RWPE2 (cell line): ENCODE data around the gene DLG2.

Source experiments
- ATAC-seq: fragments of 200-7000 bp; cut with Tn5 transposase; 3 replicates; pipeline ENCODE4 v1.9.1; 2021; ENCODE audit warnings: low read depth
- DNase-seq: peaks from one replicate; pipeline ENCODE4 v3.0.0-alpha.2; 2020; ENCODE audit warnings: low spot score
- H3K27ac ChIP-seq: fragments of 450-650 bp; 2 replicates; pipeline ENCODE4 v1.5.1; 2017; ENCODE audit warnings: mild to moderate bottlenecking; ENCODE audit not compliant: poor library complexity, severe bottlenecking
- H3K27me3 ChIP-seq: fragments of 250-450 bp; sonication (Bioruptor Pico); 2 replicates; pipeline ENCODE4 v1.5.1; 2021; ENCODE audit warnings: mild to moderate bottlenecking, moderate library complexity; ENCODE audit not compliant: insufficient read depth, poor library complexity, severe bottlenecking
- H3K36me3 ChIP-seq: fragments of 250-450 bp; sonication (Bioruptor Pico); 2 replicates; pipeline ENCODE4 v1.5.1; 2020; ENCODE audit warnings: low read depth, mild to moderate bottlenecking, moderate library complexity
- H3K4me1 ChIP-seq: fragments of 250-450 bp; sonication (Bioruptor Pico); 2 replicates; pipeline ENCODE4 v1.5.1; 2021; ENCODE audit warnings: mild to moderate bottlenecking, moderate library complexity; ENCODE audit not compliant: insufficient read depth, poor library complexity, severe bottlenecking
- H3K4me3 ChIP-seq: fragments of 250-450 bp; sonication (Bioruptor Pico); 2 replicates; pipeline ENCODE4 v1.5.1; 2021; ENCODE audit warnings: mild to moderate bottlenecking, moderate library complexity; ENCODE audit not compliant: severe bottlenecking
- H3K9me3 ChIP-seq: fragments of 250-450 bp; sonication (Bioruptor Pico); 2 replicates; pipeline ENCODE4 v1.5.1; 2021; ENCODE audit warnings: mild to moderate bottlenecking, moderate library complexity; ENCODE audit not compliant: severe bottlenecking
- TF ChIP-seq, protein P1 (sequence below): fragments of 450-650 bp; IDR thresholded peaks from one replicate; pipeline ENCODE4 v1.5.1; 2017; ENCODE audit warnings: mild to moderate bottlenecking, moderate library complexity; ENCODE audit not compliant: poor library complexity, severe bottlenecking

The DLG2 gene

GRCh38 chr11:84501750-84502149 lies 1125.4 kb downstream of the DLG2 start:
- no peaks in the 10 kb centered on the region for H3K9me3 ChIP-seq
- DNase-seq (no peak), ATAC-seq (no peak)
- H3K27ac ChIP-seq = no peak overlapping the region
- no peaks in the 10 kb centered on the region for H3K27me3 ChIP-seq
- H3K36me3 ChIP-seq = no peaks in the 10 kb centered on the region
- no peak overlapping the region for H3K4me3 ChIP-seq
- H3K4me1 ChIP-seq = no peaks in the 10 kb centered on the region
- TF ChIP-seq, protein P1, sequence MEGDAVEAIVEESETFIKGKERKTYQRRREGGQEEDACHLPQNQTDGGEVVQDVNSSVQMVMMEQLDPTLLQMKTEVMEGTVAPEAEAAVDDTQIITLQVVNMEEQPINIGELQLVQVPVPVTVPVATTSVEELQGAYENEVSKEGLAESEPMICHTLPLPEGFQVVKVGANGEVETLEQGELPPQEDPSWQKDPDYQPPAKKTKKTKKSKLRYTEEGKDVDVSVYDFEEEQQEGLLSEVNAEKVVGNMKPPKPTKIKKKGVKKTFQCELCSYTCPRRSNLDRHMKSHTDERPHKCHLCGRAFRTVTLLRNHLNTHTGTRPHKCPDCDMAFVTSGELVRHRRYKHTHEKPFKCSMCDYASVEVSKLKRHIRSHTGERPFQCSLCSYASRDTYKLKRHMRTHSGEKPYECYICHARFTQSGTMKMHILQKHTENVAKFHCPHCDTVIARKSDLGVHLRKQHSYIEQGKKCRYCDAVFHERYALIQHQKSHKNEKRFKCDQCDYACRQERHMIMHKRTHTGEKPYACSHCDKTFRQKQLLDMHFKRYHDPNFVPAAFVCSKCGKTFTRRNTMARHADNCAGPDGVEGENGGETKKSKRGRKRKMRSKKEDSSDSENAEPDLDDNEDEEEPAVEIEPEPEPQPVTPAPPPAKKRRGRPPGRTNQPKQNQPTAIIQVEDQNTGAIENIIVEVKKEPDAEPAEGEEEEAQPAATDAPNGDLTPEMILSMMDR = no peak

GRCh38 chr11:84497981-84498411 lies 1129.1 kb downstream of the DLG2 start:
- Histone ChIP-seq H3K27me3 (no peaks in the 10 kb centered on the region), H3K4me1 (no peaks in the 10 kb centered on the region), H3K4me3 (no peak overlapping the region), H3K27ac (no peak overlapping the region), H3K9me3 (no peaks in the 10 kb centered on the region), H3K36me3 (no peaks in the 10 kb centered on the region)
- DNase-seq = no peak
- ATAC-seq = no peak
- TF ChIP-seq, protein P1 = no peak

DNA sequence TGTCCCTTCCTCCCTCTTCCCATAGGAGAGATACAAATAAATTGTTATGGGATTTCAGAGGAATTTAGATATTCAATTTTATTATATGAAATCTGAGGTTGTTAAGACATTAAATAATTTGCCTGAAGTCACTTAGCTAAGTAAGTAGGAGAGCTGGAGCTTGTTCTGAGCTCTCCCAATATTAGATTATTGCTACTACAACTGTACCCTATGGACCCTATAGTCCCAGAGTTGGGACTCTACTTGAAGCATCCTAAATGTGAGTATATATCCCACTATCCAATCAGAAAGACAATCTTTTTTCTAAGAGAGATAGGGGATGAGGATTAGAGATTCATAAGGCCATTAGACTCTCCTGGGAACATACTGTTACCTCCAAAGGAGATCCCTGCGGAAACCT lies 1130.0 kb downstream of the DLG2 start:
- no peak for ATAC-seq
- H3K4me1 ChIP-seq = no peaks in the 10 kb centered on the region
- DNase-seq = no peak
- H3K27ac ChIP-seq = no peak overlapping the region
- TF ChIP-seq, protein P1 = no peak
- H3K4me3 ChIP-seq = no peak overlapping the region
- H3K9me3 ChIP-seq = no peaks in the 10 kb centered on the region
- no peaks in the 10 kb centered on the region for H3K27me3 ChIP-seq
- no peaks in the 10 kb centered on the region for H3K36me3 ChIP-seq

GRCh38 chr11:84496122-84496521 lies 1131.0 kb downstream of the DLG2 start:
- Histone ChIP-seq H3K27me3 (no peaks in the 10 kb centered on the region), H3K9me3 (no peaks in the 10 kb centered on the region), H3K4me1 (no peaks in the 10 kb centered on the region), H3K36me3 (no peaks in the 10 kb centered on the region), H3K4me3 (no peak overlapping the region), H3K27ac (no peak overlapping the region)
- DNase-seq (no peak), ATAC-seq (no peak)
- TF ChIP-seq, protein P1 = no peak

GRCh38 chr11:84480131-84480530 lies 1147.0 kb downstream of the DLG2 start:
- Histone ChIP-seq H3K27ac (no peak overlapping the region), H3K4me1 (no peaks in the 10 kb centered on the region), H3K4me3 (no peak overlapping the region), H3K27me3 (no peaks in the 10 kb centered on the region), H3K36me3 (no peaks in the 10 kb centered on the region), H3K9me3 (no peaks in the 10 kb centered on the region)
- TF ChIP-seq, protein P1 = no peak
- DNase-seq (no peak), ATAC-seq (no peak)
